Mesenchymal stem cell (in vitro differentiated cells and primary cell): ENCODE measurements around the gene CSH2.

ENCODE experiments used
- DNase-seq: peaks from one replicate; pipeline ENCODE4 v3.0.0-alpha.2; 2013
- H2AFZ ChIP-seq: one replicate; pipeline ENCODE4 v1.6.1; 2013; ENCODE audit warnings: low read depth, mild to moderate bottlenecking, control low read depth, inconsistent platforms, low read length, moderate library complexity
- H2AK5ac ChIP-seq: 2 replicates; pipeline ENCODE4 v1.6.1; 2013; ENCODE audit warnings: low read length, moderate library complexity, mild to moderate bottlenecking, inconsistent platforms; ENCODE audit not compliant: severe bottlenecking
- H2BK120ac ChIP-seq: one replicate; pipeline ENCODE4 v1.6.1; 2013; ENCODE audit warnings: low read depth, mild to moderate bottlenecking, inconsistent platforms, low read length, moderate library complexity
- H2BK12ac ChIP-seq, 2 experiments: one replicate each; pipeline ENCODE4 v1.6.1; 2013; ENCODE audit warnings: inconsistent platforms in 2 of 2, low read length in 2 of 2, mild to moderate bottlenecking in 2 of 2, moderate library complexity in 2 of 2, control low read depth in 1 of 2
- H2BK15ac ChIP-seq: one replicate; pipeline ENCODE4 v1.6.1; 2013; ENCODE audit warnings: mild to moderate bottlenecking, low read depth, inconsistent platforms; ENCODE audit not compliant: poor library complexity, severe bottlenecking
- H2BK5ac ChIP-seq: 2 replicates; pipeline ENCODE4 v1.6.1; 2013; ENCODE audit warnings: low read depth, mild to moderate bottlenecking, low read length, control low read depth, inconsistent platforms; ENCODE audit not compliant: poor library complexity, severe bottlenecking
- H3K14ac ChIP-seq, 2 experiments: one replicate each; pipeline ENCODE4 v1.6.1; 2013; ENCODE audit warnings: inconsistent platforms in 2 of 2, low read length in 2 of 2, control low read depth in 1 of 2, mild to moderate bottlenecking in 1 of 2, moderate library complexity in 1 of 2
- H3K18ac ChIP-seq, 2 experiments: one replicate each; pipeline ENCODE4 v1.6.1; 2013; ENCODE audit warnings: inconsistent platforms in 2 of 2, low read length in 2 of 2, control low read depth in 1 of 2, low read depth in 1 of 2, mild to moderate bottlenecking in 1 of 2
- H3K23ac ChIP-seq, 2 experiments: one replicate each; pipeline ENCODE4 v1.6.1; 2013; ENCODE audit warnings: inconsistent platforms in 2 of 2, low read length in 2 of 2, mild to moderate bottlenecking in 2 of 2, moderate library complexity in 2 of 2, control low read depth in 1 of 2
- H3K27ac ChIP-seq: 2 replicates; pipeline ENCODE4 v1.5.1; 2013; ENCODE audit warnings: mild to moderate bottlenecking, moderate library complexity, low read length, control low read depth, inconsistent platforms; ENCODE audit not compliant: poor library complexity, severe bottlenecking
- H3K27me3 ChIP-seq, 2 experiments: 2 replicates each; pipeline versions ENCODE4 v1.6.1 to v1.7.0; 2013; ENCODE audit warnings: low read length in 2 of 2, mild to moderate bottlenecking in 2 of 2, moderate library complexity in 2 of 2, control low read depth in 1 of 2, inconsistent platforms in 1 of 2; ENCODE audit not compliant: control insufficient read depth in 1 of 2, insufficient read depth in 1 of 2
- H3K36me3 ChIP-seq, 2 experiments: 2 replicates each; pipeline versions ENCODE4 v1.6.1 to v1.7.0; 2013; ENCODE audit warnings: low read length in 2 of 2, control low read depth in 1 of 2, inconsistent platforms in 1 of 2, low read depth in 1 of 2, mild to moderate bottlenecking in 1 of 2; ENCODE audit not compliant: insufficient read depth in 2 of 2, control insufficient read depth in 1 of 2
- H3K4ac ChIP-seq, 2 experiments: one replicate each; pipeline ENCODE4 v1.6.1; 2013; ENCODE audit warnings: inconsistent platforms in 2 of 2, low read length in 2 of 2, mild to moderate bottlenecking in 2 of 2, moderate library complexity in 2 of 2, control low read depth in 1 of 2, low read depth in 1 of 2
- H3K4me1 ChIP-seq: 2 replicates; pipeline ENCODE4 v1.6.1; 2013; ENCODE audit warnings: low read depth, low read length, control low read depth; ENCODE audit not compliant: control insufficient read depth, insufficient read depth
- H3K4me2 ChIP-seq: 2 replicates; pipeline ENCODE4 v1.6.1; 2013; ENCODE audit warnings: low read length, mild to moderate bottlenecking, inconsistent platforms; ENCODE audit not compliant: poor library complexity, severe bottlenecking
- H3K4me3 ChIP-seq, 2 experiments: 2 replicates each; pipeline versions ENCODE4 v1.5.1 to v1.7.0; 2013; ENCODE audit warnings: low read length in 2 of 2, mild to moderate bottlenecking in 2 of 2, control low read depth in 1 of 2, low read depth in 1 of 2; ENCODE audit not compliant: insufficient read depth in 1 of 2
- H3K79me1 ChIP-seq: replicated peaks from 2 replicates; pipeline ENCODE4 v1.6.1; 2013; ENCODE audit warnings: mild to moderate bottlenecking, control low read depth, low read length, inconsistent platforms; ENCODE audit not compliant: poor library complexity, severe bottlenecking
- H3K9ac ChIP-seq: 2 replicates; pipeline ENCODE4 v1.7.0; 2013; ENCODE audit warnings: mild to moderate bottlenecking, low read length, moderate library complexity
- H3K9me3 ChIP-seq: 2 replicates; pipeline ENCODE4 v1.7.0; 2013; ENCODE audit warnings: mild to moderate bottlenecking, low read length; ENCODE audit not compliant: control insufficient read depth
- H4K8ac ChIP-seq: one replicate; pipeline ENCODE4 v1.6.1; 2013; ENCODE audit warnings: inconsistent platforms, mild to moderate bottlenecking, low read length, moderate library complexity
- H4K91ac ChIP-seq: one replicate; pipeline ENCODE4 v1.6.1; 2013; ENCODE audit warnings: mild to moderate bottlenecking, low read length, inconsistent platforms
- WGBS: methylation state at CpG from one replicate; pipeline ENCODE4 v1.1.7; 2013; ENCODE audit warnings: mixed read lengths; 5-methylcytosine and 5-hydroxymethylcytosine counted together

The CSH2 gene

DNA sequence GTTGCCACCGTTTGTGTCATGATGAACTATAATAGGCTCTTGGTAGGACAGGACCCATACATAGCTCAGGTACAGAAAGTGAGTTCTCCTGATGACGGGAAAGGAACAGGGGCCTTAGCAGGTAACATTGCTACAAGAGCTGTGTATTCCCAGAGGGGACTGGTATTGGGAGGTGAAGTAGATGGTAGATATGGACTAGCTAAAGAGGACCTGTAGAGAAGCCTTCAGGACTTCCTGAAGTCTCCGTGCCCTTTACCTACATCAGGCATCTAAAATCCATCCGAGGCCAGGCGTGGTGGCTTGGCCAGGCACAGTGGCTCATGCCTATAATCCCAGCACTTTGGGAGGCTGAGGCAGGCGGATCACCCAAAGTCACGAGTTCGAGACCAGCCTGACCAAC is 18.3 kb downstream of the CSH2 start:
- peaks cover 21 to 29% of the 10 kb centered on the region in 2 experiments for H3K27me3 ChIP-seq
- WGBS, result 86% methylated on average over 8 of the region's 8 CpGs
- H3K14ac ChIP-seq, result no peak overlapping the region
- no peak overlapping the region for H3K9ac ChIP-seq
- no peak overlapping the region for H2AK5ac ChIP-seq
- H2BK120ac ChIP-seq, result no peak overlapping the region
- H2BK12ac ChIP-seq, result no peak overlapping the region
- H2AFZ ChIP-seq, result no peak overlapping the region
- H2BK15ac ChIP-seq, result no peak overlapping the region
- H3K4ac ChIP-seq, result no peak overlapping the region
- no peaks in the 10 kb centered on the region for H3K36me3 ChIP-seq
- DNase-seq, result no peak
- H3K4me3 ChIP-seq, result no peak overlapping the region
- H3K9me3 ChIP-seq, result no peaks in the 10 kb centered on the region
- H3K4me2 ChIP-seq, result no peak overlapping the region
- no peaks in the 10 kb centered on the region for H3K4me1 ChIP-seq
- H3K18ac ChIP-seq, result no peak overlapping the region
- no peak overlapping the region for H3K23ac ChIP-seq
- H2BK5ac ChIP-seq, result no peak overlapping the region
- no peak overlapping the region for H4K8ac ChIP-seq
- no peaks in the 10 kb centered on the region for H3K79me1 ChIP-seq
- no peak overlapping the region for H4K91ac ChIP-seq
- H3K27ac ChIP-seq, result no peak overlapping the region

DNA sequence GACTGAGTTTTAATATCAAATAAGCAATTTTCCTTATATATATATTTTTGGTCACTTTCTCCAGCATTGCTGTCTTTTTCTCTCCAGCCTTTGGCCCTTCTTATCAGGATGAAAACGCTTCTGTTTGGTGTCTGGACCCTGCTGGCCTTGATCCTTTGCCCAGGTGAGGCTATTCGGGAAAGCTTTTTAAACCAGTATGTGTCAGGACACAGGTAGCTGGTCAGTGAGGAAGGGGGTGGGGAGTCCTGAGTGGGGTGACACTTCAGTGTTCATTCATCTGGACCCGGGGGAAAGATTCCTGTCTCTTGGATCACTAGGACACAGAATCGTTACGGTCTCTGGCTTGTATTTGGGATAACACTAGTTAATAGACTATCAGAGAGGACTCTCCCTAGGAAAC is 18.8 kb downstream of the CSH2 start:
- no peak overlapping the region for H3K27ac ChIP-seq
- H4K91ac ChIP-seq, result no peak overlapping the region
- peaks cover 16 to 24% of the 10 kb centered on the region in 2 experiments for H3K27me3 ChIP-seq
- no peaks in the 10 kb centered on the region for H3K9me3 ChIP-seq
- no peak overlapping the region for H3K14ac ChIP-seq
- H3K79me1 ChIP-seq, result no peaks in the 10 kb centered on the region
- H3K4me3 ChIP-seq, result no peak overlapping the region
- WGBS, result 88% methylated on average over 5 of the region's 5 CpGs
- no peak overlapping the region for H2BK5ac ChIP-seq
- H3K9ac ChIP-seq, result no peak overlapping the region
- no peak overlapping the region for H2AK5ac ChIP-seq
- H3K36me3 ChIP-seq, result no peaks in the 10 kb centered on the region
- H2BK12ac ChIP-seq, result no peak overlapping the region
- H3K23ac ChIP-seq, result no peak overlapping the region
- no peak overlapping the region for H3K4me2 ChIP-seq
- no peak overlapping the region for H2AFZ ChIP-seq
- DNase-seq, result no peak
- H3K4ac ChIP-seq, result no peak overlapping the region
- H3K4me1 ChIP-seq, result no peaks in the 10 kb centered on the region
- no peak overlapping the region for H3K18ac ChIP-seq
- no peak overlapping the region for H2BK120ac ChIP-seq
- H4K8ac ChIP-seq, result no peak overlapping the region
- H2BK15ac ChIP-seq, result no peak overlapping the region

DNA sequence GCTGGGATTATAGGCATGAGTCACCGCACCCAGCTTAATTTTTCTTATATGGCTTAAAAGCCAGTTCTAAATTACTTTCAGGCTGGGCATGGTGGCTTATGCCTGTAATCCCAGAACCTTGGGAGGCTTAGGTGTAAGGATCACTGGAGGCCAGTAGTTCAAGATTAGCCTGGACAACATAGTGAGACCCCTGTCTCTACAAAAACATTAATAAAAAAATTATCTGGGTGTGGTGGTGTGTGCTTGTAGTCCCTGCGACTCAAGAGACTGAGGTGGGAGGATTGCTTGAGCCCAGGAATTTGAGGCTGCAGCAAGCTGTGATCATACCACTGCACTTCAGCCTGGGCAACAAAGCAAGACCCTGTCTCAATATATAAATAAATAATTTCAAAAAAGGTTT is 20.2 kb downstream of the CSH2 start:
- Histone ChIP-seq H3K18ac (no peak overlapping the region), H3K14ac (no peak overlapping the region), H2BK120ac (no peak overlapping the region), H3K27me3 (peaks cover 7 to 9% of the 10 kb centered on the region in 2 experiments), H2BK12ac (no peak overlapping the region), H3K4me1 (peaks cover 4% of the 10 kb centered on the region), H2BK15ac (no peak overlapping the region), H3K9ac (no peak overlapping the region), H3K4me2 (no peak overlapping the region), H4K8ac (no peak overlapping the region), H3K4ac (no peak overlapping the region), H3K23ac (no peak overlapping the region), H3K27ac (no peak overlapping the region), H4K91ac (no peak overlapping the region), H3K9me3 (no peaks in the 10 kb centered on the region), H3K79me1 (no peaks in the 10 kb centered on the region), H2AFZ (no peak overlapping the region), H3K4me3 (no peak overlapping the region), H2BK5ac (no peak overlapping the region), H2AK5ac (no peak overlapping the region), H3K36me3 (no peaks in the 10 kb centered on the region)
- no peak for DNase-seq
- no CpG with 5 or more reads among the region's 2 CpGs for WGBS

DNA sequence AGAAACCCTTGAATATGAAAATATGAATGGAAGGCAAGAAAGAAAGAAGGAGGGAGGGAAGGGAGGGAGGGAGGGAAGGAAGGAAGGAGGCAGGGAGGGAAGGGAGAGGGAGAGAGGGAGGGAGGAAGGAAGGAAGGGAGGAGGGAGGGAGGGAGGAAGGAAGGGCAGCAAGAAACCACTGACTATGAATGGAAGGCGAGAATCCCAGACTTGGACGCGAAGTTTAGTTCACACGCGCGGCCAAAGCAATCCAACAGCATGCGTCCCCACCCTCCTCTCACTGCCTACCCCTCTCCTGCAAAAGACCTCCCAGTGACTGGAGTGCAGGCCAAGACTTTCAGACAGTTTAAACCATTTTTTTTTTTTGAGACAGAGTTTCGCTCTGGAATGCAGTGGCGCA is 23.1 kb downstream of the CSH2 start:
- Histone ChIP-seq H4K91ac (no peak overlapping the region), H2BK5ac (no peak overlapping the region), H3K9me3 (no peaks in the 10 kb centered on the region), H2AFZ (no peak overlapping the region), H3K18ac (no peak overlapping the region), H3K79me1 (no peaks in the 10 kb centered on the region), H2AK5ac (no peak overlapping the region), H2BK12ac (no peak overlapping the region), H2BK15ac (no peak overlapping the region), H3K4me1 (peaks cover 4% of the 10 kb centered on the region), H4K8ac (no peak overlapping the region), H3K9ac (no peak overlapping the region), H3K23ac (no peak overlapping the region), H3K4me3 (no peak overlapping the region), H3K27ac (no peak overlapping the region), H3K14ac (no peak overlapping the region), H3K4ac (no peak overlapping the region), H3K36me3 (no peaks in the 10 kb centered on the region), H3K27me3 (peaks cover 7% of the 10 kb centered on the region in 2 experiments), H3K4me2 (no peak overlapping the region), H2BK120ac (no peak overlapping the region)
- 97% methylated on average over 9 of the region's 9 CpGs for WGBS
- DNase-seq, result no peak
